ENCODE data around the gene C20orf141. TPM values are rescaled to one million over a fixed set of nuclear protein-coding genes. Genes with fewer than 3 reads are reported as not detected.

Gene C20orf141
- total RNA-seq, 1 donor from 2014 or later, result not detected

DNA sequence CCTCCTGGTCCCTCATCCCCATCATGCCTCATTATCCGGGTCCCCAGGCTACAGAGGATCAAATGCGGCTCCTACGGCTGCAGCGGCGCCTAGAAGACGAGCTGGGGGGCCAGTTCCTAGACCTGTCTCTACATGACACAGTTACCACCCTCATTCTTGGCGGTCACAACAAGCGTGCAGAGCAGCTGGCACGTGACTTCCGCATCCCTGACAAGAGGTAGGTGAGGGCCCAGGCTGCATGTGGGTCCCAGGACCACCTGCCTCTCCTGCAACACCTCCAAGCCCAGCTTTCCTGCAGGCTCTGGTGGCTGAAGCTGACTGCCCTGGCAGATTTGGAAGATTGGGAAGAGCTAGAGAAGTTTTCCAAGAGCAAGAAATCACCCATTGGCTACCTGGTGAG, 50.3 kb downstream of the C20orf141 start:
- H3K27ac Mint-ChIP-seq (ENCODE audit: unreplicated experiment), result no peak overlapping the region
- DNase-seq (ENCODE audit: low spot score), result no peak
- peaks cover 7% of the 10 kb centered on the region for H3K4me1 Mint-ChIP-seq (ENCODE audit: low read depth)
- TF ChIP-seq, protein P1, sequence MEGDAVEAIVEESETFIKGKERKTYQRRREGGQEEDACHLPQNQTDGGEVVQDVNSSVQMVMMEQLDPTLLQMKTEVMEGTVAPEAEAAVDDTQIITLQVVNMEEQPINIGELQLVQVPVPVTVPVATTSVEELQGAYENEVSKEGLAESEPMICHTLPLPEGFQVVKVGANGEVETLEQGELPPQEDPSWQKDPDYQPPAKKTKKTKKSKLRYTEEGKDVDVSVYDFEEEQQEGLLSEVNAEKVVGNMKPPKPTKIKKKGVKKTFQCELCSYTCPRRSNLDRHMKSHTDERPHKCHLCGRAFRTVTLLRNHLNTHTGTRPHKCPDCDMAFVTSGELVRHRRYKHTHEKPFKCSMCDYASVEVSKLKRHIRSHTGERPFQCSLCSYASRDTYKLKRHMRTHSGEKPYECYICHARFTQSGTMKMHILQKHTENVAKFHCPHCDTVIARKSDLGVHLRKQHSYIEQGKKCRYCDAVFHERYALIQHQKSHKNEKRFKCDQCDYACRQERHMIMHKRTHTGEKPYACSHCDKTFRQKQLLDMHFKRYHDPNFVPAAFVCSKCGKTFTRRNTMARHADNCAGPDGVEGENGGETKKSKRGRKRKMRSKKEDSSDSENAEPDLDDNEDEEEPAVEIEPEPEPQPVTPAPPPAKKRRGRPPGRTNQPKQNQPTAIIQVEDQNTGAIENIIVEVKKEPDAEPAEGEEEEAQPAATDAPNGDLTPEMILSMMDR (IDR thresholded peaks at IDR 0.05), result no peak
- H3K9me3 Mint-ChIP-seq (ENCODE audit: low read depth), result no peaks in the 10 kb centered on the region
- peaks cover 24% of the 10 kb centered on the region for H3K36me3 Mint-ChIP-seq (ENCODE audit: low read depth)
- no peak overlapping the region for H3K4me3 Mint-ChIP-seq (ENCODE audit: unreplicated experiment)
- H3K27me3 Mint-ChIP-seq (ENCODE audit: low read depth), result no peaks in the 10 kb centered on the region

Other genes with a start within 250 kb of the C20orf141 start
- gene NOP56, start 162.4 kb upstream of the C20orf141 start, total RNA-seq, result 103 to 166 TPM (median 118 TPM) in 3 replicates
- 56.5 to 65.9 TPM (median 57.1 TPM) in 3 replicates for gene IDH3B, start 150.8 kb upstream of the C20orf141 start, total RNA-seq
- 8.0 to 15.2 TPM (median 11.4 TPM) in 3 replicates for gene EBF4, start 122.2 kb upstream of the C20orf141 start, total RNA-seq
- 6.2 to 6.4 TPM (median 6.3 TPM) in 3 replicates for gene CPXM1, start 14.4 kb upstream of the C20orf141 start, total RNA-seq
- not detected in 3 replicates for gene TMEM239, start 1.4 kb downstream of the C20orf141 start, total RNA-seq
- 34.0 to 45.8 TPM (median 37.3 TPM) in 3 replicates for gene PCED1A, start 25.7 kb downstream of the C20orf141 start, total RNA-seq
- 29.9 to 40.7 TPM (median 32.7 TPM) in 3 replicates for gene VPS16, start 25.8 kb downstream of the C20orf141 start, total RNA-seq
- gene PTPRA, start 58.5 kb downstream of the C20orf141 start, total RNA-seq, result 54.3 to 68.4 TPM (median 54.3 TPM) in 3 replicates
- 0.94 TPM in 1 of 3 replicates, not detected in the others for gene GNRH2, start 228.6 kb downstream of the C20orf141 start, total RNA-seq
- 30.9 to 41.2 TPM (median 31.0 TPM) in 3 replicates for gene MRPS26, start 231.1 kb downstream of the C20orf141 start, total RNA-seq